GM18502 (cell line): ENCODE data around the gene AGAP3.

Source experiments
- ATAC-seq: cut with Tn5 transposase; IDR thresholded peaks from one replicate; pipeline ENCODE4 v1.9.1; 2021; ENCODE audit warnings: mild to moderate bottlenecking; ENCODE audit not compliant: unreplicated experiment, poor library complexity

AGAP3 gene

DNA sequence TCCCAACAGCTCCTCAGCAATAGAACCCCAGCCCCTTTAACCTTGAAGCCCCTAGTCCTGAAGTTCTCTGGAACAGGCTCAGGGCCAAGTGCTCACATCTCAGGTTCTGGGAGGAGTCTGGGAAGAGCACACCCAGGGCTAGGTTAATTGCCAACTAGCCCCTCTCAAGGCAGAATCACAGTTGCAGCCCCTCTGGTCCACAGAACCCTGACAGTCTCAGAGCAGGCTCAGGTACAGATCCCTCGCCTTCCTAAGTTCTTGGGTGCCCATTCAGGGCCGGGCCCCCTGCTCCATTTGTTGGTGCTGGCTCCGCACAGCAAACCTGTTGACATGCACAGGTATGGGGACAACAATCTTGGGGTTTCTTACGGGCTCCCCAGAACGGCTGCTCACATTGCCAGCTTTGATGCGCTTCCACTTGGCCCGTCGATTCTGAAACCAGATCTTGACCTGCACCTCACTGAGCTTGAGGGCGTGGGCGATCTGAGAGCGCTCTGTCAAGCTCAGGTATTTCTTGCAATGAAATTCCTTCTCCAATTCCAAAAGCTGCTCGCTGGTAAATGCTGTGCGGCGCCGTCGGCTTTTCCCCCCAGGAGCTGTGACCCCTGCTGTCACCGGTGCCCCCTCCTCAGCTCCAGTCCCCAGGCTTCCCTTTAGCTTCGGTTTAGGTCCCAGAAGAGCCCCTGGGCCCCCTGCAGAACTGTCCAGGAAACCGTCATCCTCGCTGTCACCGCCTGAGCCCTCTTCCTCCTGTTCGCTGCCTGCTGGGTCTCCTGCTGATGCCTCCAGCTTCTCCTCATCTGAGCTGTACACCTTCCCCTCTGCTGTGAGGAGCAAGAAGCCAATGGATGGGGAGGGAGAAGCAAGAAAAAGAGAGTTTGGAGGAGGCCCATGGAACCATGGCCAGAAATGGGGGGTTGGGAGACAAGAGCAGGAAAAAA, 62.3 kb downstream of the AGAP3 start:
- no peak for ATAC-seq

DNA sequence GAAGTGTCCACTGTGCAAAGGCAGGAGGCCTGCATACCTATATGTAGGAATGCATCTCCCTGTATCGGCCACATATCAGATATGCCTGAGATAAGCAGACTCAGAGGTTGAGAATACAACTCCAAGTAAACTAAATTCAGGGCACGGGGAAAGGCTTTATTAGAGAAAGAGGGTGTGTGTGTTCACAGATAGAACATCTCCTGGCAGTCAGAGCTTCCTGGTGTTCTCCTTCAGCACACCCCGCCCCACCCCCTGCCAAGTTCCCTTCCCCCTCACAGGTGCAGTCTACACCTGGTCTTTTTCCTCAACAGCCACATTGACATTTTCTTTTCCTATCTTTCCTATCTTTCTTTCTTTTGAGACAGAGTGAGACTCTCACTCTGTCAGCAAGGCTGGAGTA, 64.1 kb downstream of the AGAP3 start:
- ATAC-seq = no peak

DNA sequence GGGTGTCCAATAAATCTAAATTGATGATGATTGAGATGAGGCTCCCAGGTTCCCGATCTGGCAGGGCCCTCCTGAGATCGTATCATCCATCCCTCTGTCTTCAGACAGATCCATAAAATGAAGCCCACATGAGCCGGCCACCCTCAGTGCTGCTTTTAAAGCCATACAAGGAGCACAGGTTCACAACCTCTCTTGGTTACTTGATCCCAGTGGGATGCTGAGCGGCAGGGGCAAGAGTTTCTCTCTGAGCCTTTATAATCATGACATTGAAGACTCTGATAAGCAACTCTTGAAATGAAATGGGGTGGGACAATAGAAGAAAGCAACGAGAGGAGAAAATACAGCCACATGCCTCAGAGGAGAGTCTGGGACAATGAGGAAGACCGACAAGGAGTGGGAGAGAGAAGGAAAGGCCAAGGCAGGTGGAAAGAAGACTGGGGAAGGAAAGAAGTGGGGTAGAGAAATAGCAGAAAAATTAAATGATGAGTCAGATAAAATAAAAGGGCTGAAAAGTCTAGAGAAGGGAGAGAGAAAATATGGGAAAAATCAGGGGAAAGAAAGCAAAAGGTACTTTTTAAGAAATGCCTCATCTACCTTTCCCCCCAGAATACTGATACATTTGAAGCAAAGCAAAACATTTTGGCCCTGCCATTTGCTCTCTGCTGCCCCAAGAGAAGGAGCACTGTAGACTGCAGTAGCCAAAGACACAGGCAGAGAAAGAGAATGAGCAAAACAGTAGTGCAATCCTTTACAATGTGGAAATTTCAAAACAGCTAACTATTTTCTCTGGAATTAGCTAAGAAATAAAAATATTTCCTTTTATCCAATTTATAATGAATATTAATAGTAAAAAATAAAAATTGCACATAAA, 66.6 kb downstream of the AGAP3 start:
- no peak for ATAC-seq

DNA sequence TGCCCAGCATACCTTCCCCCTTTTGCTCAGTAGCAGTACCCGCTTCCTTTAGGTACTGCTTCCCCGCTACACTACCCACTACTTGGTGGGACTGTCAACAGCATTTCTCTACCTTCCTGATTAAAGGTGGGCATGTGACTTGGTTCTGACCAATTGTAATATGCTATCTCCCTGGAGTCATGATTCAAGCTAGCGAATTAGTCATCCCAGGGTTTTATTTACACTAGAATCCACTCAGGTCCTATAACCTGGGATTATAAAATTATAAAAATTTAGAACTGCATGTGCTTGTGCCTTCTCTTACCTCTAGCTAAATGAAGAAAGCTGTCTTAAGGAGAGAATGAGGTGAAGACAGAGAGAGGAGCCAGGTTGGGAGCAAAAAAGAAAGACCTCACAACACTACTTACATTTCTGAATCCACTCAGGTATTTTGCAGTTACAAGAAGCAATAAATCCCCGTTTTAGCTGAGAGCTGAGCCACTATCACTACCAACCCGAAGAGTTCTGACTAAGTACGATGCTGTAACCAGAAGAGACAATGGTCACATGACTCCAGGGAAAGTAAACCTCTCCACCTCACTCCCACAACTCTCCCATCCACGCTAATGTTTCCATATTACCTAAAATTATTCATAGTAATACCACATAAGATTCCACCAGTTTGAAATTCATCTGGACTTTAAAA, 71.5 kb downstream of the AGAP3 start:
- ATAC-seq = no peak

DNA sequence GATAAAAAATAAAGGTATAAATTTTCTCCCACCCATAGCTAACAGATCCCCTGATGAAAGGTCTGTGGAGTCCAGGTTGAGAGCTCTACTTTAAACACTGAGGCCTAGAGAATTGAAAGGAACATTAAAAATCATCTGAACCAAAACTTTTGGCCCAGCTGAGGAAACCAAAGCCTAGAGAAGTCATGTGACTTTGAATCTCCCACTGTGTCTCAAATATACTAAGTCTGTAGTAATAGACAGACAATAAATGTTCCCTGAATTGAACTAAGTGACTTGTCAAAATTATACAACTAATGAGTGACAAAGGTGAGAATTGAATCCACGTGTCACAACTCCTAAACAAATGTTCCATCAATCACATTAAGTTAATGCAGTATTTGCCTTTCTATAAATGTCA, 75.5 kb downstream of the AGAP3 start:
- ATAC-seq = no peak

DNA sequence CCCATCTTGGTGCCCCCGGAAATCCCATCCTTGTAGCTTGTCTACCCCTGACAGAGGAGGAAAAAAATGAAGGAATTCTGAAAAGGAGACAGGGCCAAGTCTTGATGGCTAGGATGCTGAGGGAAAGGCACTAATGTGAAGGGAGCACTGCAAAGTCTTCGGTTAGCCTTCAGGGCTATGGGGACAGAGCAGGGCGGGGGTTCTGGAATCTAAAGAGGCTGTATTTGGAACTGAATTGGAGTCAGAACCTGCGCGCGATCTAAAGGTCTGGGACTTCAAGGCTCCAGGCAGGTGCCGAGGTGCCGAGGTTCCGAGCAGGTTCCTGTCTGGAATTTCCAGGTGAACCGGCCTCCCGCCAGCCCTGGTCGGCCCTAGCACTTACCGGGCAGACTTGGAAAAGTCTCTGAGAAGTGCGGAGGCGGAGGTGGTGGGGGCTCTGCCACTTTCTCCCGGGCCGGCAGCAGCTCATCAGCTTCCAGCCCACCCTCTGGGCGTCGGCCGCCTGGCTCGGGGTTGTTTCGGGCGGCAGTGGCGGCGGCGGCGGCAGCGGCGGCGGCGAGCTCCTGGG, 80.4 kb downstream of the AGAP3 start:
- ATAC-seq = no peak

- ATAC-seq = no peak
Observed at GRCh38 chr7:151167197-151167961, 81.1 kb downstream of the AGAP3 start, which contains the start of gene GBX1. Gene GBX1 (minus strand): TSS chr7:151167694. CDS start chr7:151167548, 146 bp downstream.

GRCh38 chr7:151168003-151168786, 81.9 kb downstream of the AGAP3 start:
- no peak for ATAC-seq

- ATAC-seq = no peak
Observed at GRCh38 chr7:151168787-151169162, 82.5 kb downstream of the AGAP3 start.

DNA sequence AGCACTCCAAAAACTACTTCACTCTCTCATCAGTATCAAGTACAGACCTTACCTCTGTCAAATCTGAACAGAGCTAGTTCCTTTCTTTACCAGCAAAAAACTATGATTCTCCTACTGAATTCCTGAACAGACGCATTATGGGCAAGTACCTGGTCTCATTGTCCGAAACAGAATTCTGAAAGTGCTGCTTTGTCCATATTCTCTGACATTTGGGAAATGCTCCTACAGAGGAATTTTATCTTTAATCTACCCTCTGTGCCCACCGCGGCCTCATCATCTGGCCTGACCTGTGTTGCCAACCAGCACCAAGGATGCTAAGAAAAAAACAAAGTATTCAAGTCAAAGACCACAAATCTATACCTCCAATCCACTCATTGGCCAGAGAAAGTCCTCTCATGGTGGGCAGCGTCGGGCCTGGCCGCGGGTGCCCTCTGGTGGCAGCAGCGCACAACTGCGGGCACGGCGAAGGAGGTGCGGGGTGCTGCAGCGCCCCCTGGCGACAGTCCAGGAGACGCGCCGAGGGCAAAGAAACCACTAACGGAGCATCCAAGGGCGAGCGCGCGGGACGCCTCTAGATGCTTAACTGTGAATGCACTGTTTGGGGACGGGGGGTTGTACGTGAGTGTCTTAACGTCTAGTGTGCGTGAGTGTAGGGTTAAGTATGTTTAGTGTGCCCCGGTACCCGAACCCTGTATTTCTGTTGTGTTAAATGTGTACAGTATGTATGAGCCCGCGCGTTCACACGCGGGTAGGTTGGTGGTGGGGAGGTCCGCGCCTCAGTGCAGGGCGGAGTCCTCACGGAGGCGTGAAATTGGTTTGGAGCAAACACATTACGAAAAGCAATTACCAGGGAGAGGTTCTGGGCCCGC, 86.2 kb downstream of the AGAP3 start:
- peak; percentile 72 for ATAC-seq

- ATAC-seq = no peak
Observed at GRCh38 chr7:151173386-151174245, 87.3 kb downstream of the AGAP3 start.

- ATAC-seq = no peak
Observed at GRCh38 chr7:151174246-151175046, 88.2 kb downstream of the AGAP3 start.

GRCh38 chr7:151175047-151175792, 88.9 kb downstream of the AGAP3 start:
- ATAC-seq = no peak

DNA sequence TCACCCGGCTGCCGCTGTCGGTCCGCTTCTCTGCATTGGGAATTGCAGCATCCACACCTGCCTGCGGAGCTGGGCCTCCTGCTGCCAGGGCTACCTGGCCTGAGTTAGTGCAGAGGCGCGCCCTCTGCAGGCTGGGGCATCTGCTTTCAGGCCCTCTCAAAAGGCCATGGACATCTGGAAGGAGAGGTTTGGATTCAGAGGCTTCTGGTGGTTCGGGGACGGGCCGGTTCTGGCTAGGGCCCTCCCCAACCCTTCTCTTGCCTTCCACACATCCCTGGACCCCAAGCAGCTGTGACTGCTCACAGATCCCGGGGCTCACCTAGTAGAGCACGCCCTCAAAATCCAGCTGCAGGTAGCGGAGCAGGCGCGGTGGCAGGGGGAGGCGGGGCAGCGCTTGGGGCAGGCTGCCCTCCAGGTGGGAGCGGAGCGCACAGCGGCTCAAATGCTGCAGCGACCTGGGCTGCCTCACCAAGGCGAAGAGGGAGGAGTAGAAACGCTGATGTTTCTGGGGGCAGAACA, 89.6 kb downstream of the AGAP3 start:
- no peak for ATAC-seq

DNA sequence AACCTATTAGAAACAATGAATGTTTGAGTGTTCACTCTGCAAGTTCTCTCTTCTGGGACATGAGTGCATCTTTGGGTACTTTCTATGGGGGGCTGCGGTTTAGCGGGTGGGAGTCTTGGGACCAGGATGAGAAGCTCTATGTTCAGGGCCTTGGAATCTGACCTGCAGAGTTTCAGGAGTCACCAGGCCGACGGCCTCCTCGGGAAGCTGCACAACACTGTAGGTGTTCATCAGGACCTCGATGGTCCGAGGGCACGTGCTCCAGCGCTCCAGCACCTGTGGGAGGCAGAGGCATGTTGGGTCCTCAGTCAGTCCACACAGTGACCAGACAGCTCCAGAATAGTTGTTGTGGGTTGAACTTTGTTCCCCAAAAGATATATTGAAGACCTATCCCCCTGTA, 90.1 kb downstream of the AGAP3 start:
- ATAC-seq = no peak
